Caco-2 (cell line): ENCODE results near the gene PLOD1. TPM values are rescaled to one million over a fixed set of nuclear protein-coding genes. Genes with fewer than 3 reads are reported as not detected.
"Not testable (repeated sequence)": the region's sequence is repeated elsewhere in the genome, so short reads cannot be mapped to it uniquely, and the experiment has no call there.

Source experiments
- BruUV-seq: library from RNA; stranded (reverse); fragments of 400-500 nt; replicated peaks from 2 replicates; lab custom pipeline; 2021; lab: Mats Ljungman, UMichigan
- CTCF ChIA-PET: fragments of 300-600 bp; sonication (Branson Sonifier 250); formaldehyde crosslinking; loops from one replicate; lab custom pipeline; 2022; ENCODE audit warnings: antibody characterized with exemption; lab: Charles Lee
- POLR2A ChIA-PET: fragments of 300-600 bp; sonication (Branson Sonifier 250); formaldehyde crosslinking; loops from one replicate; lab custom pipeline; 2022; ENCODE audit warnings: antibody characterized with exemption; lab: Charles Lee
- DNase-seq, 2 experiments: peaks; one replicate each; pipeline versions ENCODE4 v3.0.0 to v3.0.0-alpha.2; 2020 to 2022
- H3K27me3 ChIP-seq: replicated peaks from 2 replicates; pipeline ENCODE4 v1.6.0; 2011; ENCODE audit warnings: low read length; ENCODE audit not compliant: control insufficient read depth, insufficient read depth
- H3K36me3 ChIP-seq: 2 replicates; pipeline ENCODE4 v1.5.1; 2011; ENCODE audit warnings: low read length; ENCODE audit not compliant: control insufficient read depth, insufficient read depth
- H3K4me1 ChIP-seq: fragments of 250-450 bp; sonication (Bioruptor Pico); 2 replicates; pipeline ENCODE4 v1.5.1; 2020; ENCODE audit warnings: mild to moderate bottlenecking
- H3K4me3 ChIP-seq: 2 replicates; pipeline ENCODE4 v1.5.1; 2011; ENCODE audit warnings: low read depth, mild to moderate bottlenecking, control low read depth, low read length
- H3K9me3 ChIP-seq: fragments of 250-450 bp; sonication (Bioruptor Pico); 2 replicates; pipeline ENCODE4 v1.5.1; 2020; ENCODE audit warnings: mild to moderate bottlenecking, moderate library complexity
- H3K27ac Mint-ChIP-seq: one replicate; pipeline ENCODE4 v1.8.0; 2022; ENCODE audit warnings: mixed read lengths; ENCODE audit not compliant: unreplicated experiment
- H3K27me3 Mint-ChIP-seq: one replicate; pipeline ENCODE4 v1.8.0; 2022; ENCODE audit warnings: mixed read lengths; ENCODE audit not compliant: insufficient read depth, unreplicated experiment
- H3K36me3 Mint-ChIP-seq: one replicate; pipeline ENCODE4 v1.8.0; 2022; ENCODE audit warnings: mild to moderate bottlenecking, mixed read lengths; ENCODE audit not compliant: insufficient read depth, unreplicated experiment
- H3K4me1 Mint-ChIP-seq: one replicate; pipeline ENCODE4 v1.8.0; 2022; ENCODE audit warnings: low read depth, mixed read lengths; ENCODE audit not compliant: unreplicated experiment
- H3K4me3 Mint-ChIP-seq: one replicate; pipeline ENCODE4 v1.8.0; 2022; ENCODE audit warnings: mild to moderate bottlenecking, moderate library complexity, mixed read lengths; ENCODE audit not compliant: unreplicated experiment
- H3K9me3 Mint-ChIP-seq: one replicate; pipeline ENCODE4 v1.8.0; 2022; ENCODE audit warnings: mixed read lengths; ENCODE audit not compliant: unreplicated experiment
- intact Hi-C: fragments of 100-400 bp; cut with micrococcal nuclease; formaldehyde crosslinking; loops from one replicate; pipeline ENCODE4 v1.10.0; 2022; ENCODE audit not compliant: unreplicated experiment
- total RNA-seq: library from RNA; stranded (reverse); gene quantifications from 2 replicates; pipeline ENCODE4 v1.2.3, GENCODE V29; 2022
- TF ChIP-seq, protein P1 (sequence below), 2 experiments: fragments of 200-600 bp in 1 of 2; IDR thresholded peaks; 1 replicate in 1 of 2; 2 replicates in 1 of 2; pipeline versions ENCODE4 v1.5.1 to v1.8.0; 2011 to 2022; ENCODE audit warnings: antibody characterized with exemption in 1 of 2, control low read depth in 1 of 2, inconsistent platforms in 1 of 2, low read depth in 1 of 2, low read length in 1 of 2, mild to moderate bottlenecking in 1 of 2, moderate library complexity in 1 of 2; ENCODE audit not compliant: insufficient read depth in 1 of 2, severe bottlenecking in 1 of 2, unreplicated experiment in 1 of 2

Gene PLOD1
- total RNA-seq, 1 experiment from 2014 or later = 89.3 TPM

DNA sequence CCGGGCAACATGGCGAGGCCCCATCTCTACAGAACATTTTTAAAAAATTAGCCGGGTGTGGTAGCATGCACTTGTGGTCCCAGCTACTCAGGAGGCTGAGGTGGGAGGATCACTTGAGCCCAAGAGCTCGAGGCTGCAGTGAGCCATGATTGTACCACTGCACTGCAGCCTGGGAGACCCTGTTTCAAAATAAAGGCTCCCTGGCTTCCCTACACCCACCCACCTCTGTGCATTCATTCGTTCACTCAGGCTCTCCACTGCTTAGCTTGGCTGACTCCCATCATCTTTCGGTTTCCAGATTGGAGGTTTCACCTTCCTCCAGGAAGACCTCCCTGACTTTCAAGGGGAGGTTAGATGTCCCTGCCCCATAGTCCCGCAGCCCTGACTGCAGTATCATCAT, 22.5 kb upstream of the PLOD1 start:
- no peak overlapping the region for H3K27ac Mint-ChIP-seq
- ChIA-PET POLR2A (no interaction called here), CTCF (no interaction called here)
- 0 out of 2 replicates have a peak, but pooled peaks cover 7% of the 10 kb centered on the region for H3K4me1 ChIP-seq
- H3K9me3 Mint-ChIP-seq = no peaks in the 10 kb centered on the region
- no peaks in the 10 kb centered on the region for H3K36me3 ChIP-seq
- peaks cover 12% of the 10 kb centered on the region for H3K4me1 Mint-ChIP-seq
- H3K4me3 Mint-ChIP-seq = no peak overlapping the region
- H3K27me3 ChIP-seq = no peaks in the 10 kb centered on the region
- intact Hi-C loops = no loop called here
- no peak for DNase-seq
- no TSS peak for BruUV-seq
- peaks cover 5% of the 10 kb centered on the region for H3K27me3 Mint-ChIP-seq
- H3K9me3 ChIP-seq = no peaks in the 10 kb centered on the region
- TF ChIP-seq, protein P1, sequence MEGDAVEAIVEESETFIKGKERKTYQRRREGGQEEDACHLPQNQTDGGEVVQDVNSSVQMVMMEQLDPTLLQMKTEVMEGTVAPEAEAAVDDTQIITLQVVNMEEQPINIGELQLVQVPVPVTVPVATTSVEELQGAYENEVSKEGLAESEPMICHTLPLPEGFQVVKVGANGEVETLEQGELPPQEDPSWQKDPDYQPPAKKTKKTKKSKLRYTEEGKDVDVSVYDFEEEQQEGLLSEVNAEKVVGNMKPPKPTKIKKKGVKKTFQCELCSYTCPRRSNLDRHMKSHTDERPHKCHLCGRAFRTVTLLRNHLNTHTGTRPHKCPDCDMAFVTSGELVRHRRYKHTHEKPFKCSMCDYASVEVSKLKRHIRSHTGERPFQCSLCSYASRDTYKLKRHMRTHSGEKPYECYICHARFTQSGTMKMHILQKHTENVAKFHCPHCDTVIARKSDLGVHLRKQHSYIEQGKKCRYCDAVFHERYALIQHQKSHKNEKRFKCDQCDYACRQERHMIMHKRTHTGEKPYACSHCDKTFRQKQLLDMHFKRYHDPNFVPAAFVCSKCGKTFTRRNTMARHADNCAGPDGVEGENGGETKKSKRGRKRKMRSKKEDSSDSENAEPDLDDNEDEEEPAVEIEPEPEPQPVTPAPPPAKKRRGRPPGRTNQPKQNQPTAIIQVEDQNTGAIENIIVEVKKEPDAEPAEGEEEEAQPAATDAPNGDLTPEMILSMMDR (IDR thresholded peaks at IDR 0.05; ENCODE audit: insufficient read depth in 1 of 2, low read depth in 1 of 2, low read length in 1 of 2, severe bottlenecking in 1 of 2, unreplicated experiment in 1 of 2) = no peak
- H3K36me3 Mint-ChIP-seq = peaks cover 35% of the 10 kb centered on the region
- H3K4me3 ChIP-seq = no peak overlapping the region

DNA sequence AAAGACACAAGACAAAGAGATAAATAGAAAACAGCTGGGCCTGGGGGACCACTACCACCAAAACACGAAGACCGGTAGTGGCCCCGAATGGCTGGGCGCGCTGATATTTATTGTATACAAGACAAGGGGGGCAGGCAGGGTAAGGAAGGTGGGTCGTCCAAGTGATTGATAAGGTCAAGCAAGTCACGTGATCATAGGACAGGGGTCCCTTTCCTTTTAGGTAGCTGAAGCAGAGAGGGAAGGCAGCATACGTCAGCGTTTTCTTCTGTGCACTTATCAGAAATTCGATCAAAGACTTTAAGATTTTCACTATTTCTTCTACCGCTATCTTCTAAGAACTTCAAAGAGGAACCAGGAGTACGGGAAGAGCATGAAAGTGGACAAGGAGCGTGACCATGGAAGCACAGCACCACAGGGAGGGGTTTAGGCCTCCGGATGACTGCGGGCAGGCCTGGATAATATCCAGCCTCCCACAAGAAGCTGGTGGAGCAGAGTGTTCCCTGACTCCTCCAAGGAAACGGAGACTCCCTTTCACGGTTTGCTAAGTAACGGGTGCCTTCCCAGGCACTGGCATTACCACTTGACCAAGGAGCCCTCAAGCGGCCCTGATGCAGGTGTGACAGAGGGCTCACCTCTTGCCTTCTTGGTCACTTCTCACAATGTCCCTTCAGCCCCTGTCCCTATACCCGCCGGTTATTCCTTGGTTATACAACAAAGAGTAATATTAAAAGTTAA, 21.9 kb upstream of the PLOD1 start:
- intact Hi-C loops, H3K4me1 Mint-ChIP-seq, H3K9me3 ChIP-seq, H3K4me3 ChIP-seq, H3K27me3 ChIP-seq, H3K36me3 ChIP-seq, DNase-seq, H3K27me3 Mint-ChIP-seq, H3K9me3 Mint-ChIP-seq, H3K27ac Mint-ChIP-seq, H3K4me1 ChIP-seq, CTCF ChIA-PET, H3K4me3 Mint-ChIP-seq, BruUV-seq: not testable (repeated sequence)
- POLR2A ChIA-PET = interaction anchor here (0.7 kb wide), 1 partner anchor 56 kb away, joined by 3 read pairs; no protein-coding TSS in a partner anchor
- H3K36me3 Mint-ChIP-seq = peaks cover 28% of the 10 kb centered on the region

DNA sequence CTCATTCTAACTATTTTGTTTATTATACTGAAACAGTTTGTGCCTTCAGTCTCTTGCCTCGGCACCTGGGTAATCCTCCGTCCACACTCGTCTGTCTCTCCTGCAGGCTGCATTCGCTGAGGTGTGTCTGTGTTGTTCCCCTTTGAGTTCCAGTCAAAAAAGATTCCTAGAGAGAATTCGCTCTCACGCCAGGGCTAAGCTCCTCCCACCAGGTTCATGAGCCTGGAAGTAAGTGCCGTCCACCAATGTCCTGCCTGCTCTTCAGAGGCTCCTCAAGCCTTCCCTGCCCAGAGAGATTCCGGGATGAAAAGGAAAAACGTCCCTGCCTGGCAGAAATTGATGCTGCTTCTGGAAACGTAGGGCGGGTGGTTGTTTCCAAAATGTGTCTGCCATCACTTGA, 21.2 kb upstream of the PLOD1 start:
- Histone ChIP-seq H3K9me3 (no peaks in the 10 kb centered on the region), H3K4me1 (0 out of 2 replicates have a peak, but pooled peaks cover 3% of the 10 kb centered on the region), H3K4me3 (no peak overlapping the region), H3K27me3 (no peaks in the 10 kb centered on the region), H3K36me3 (no peaks in the 10 kb centered on the region)
- Mint-ChIP-seq H3K36me3 (peaks cover 22% of the 10 kb centered on the region), H3K4me1 (peaks cover 7% of the 10 kb centered on the region), H3K4me3 (no peak overlapping the region), H3K27ac (no peak overlapping the region), H3K27me3 (peaks cover 5% of the 10 kb centered on the region), H3K9me3 (no peaks in the 10 kb centered on the region)
- no TSS peak for BruUV-seq
- TF ChIP-seq, protein P1 (IDR thresholded peaks at IDR 0.05; ENCODE audit: insufficient read depth in 1 of 2, low read depth in 1 of 2, low read length in 1 of 2, severe bottlenecking in 1 of 2, unreplicated experiment in 1 of 2) = no peak
- CTCF ChIA-PET = no interaction called here
- POLR2A ChIA-PET = interaction anchor here (0.6 to 0.7 kb wide), 3 partner anchors 13 to 57 kb away, joined by 3 read pairs; partner anchors contain the start of genes KIAA2013 and PLOD1
- no peak for DNase-seq
- intact Hi-C loops = no loop called here
